Activated naive CD8-positive, alpha-beta T cell (primary cell): Measurements from ENCODE around the gene SMARCD3.

ENCODE experiments used
- H3K27ac Mint-ChIP-seq: one replicate; pipeline ENCODE4 v1.8.0; 2021; ENCODE audit warnings: mixed read lengths
- H3K27me3 Mint-ChIP-seq: one replicate; pipeline ENCODE4 v1.8.0; 2021; ENCODE audit warnings: mixed read lengths
- H3K36me3 Mint-ChIP-seq: one replicate; pipeline ENCODE4 v1.8.0; 2021; ENCODE audit warnings: mixed read lengths
- H3K4me1 Mint-ChIP-seq: one replicate; pipeline ENCODE4 v1.8.0; 2021; ENCODE audit warnings: low read depth, mixed read lengths
- H3K4me3 Mint-ChIP-seq: one replicate; pipeline ENCODE4 v1.8.0; 2021; ENCODE audit warnings: mild to moderate bottlenecking, mixed read lengths
- H3K9me3 Mint-ChIP-seq: one replicate; pipeline ENCODE4 v1.8.0; 2021; ENCODE audit warnings: low read depth, mixed read lengths

SMARCD3 gene

DNA sequence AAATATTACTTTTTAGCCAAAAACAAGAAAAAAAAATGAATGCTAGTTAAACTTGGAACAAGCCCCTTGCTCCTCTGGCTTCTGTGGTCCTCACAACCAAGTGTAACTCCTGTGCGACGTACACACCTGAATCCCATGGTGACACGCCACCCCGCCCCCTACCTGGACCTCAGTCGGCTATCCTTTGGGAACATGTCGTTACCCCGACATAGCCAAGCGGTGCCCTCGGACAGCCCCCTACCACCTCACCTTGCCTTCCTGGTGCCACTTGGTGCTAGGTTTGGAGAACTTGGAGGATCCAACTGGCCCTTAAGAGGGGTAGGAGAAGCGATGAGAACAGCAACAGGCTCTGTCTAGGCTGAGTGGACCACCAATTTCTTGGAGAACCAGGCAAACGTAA, 12.0 kb upstream of the SMARCD3 start:
- Mint-ChIP-seq H3K4me1 (no peaks in the 10 kb centered on the region), H3K9me3 (no peaks in the 10 kb centered on the region), H3K27ac (no peak overlapping the region), H3K36me3 (no peaks in the 10 kb centered on the region), H3K27me3 (no peaks in the 10 kb centered on the region), H3K4me3 (no peak overlapping the region)

DNA sequence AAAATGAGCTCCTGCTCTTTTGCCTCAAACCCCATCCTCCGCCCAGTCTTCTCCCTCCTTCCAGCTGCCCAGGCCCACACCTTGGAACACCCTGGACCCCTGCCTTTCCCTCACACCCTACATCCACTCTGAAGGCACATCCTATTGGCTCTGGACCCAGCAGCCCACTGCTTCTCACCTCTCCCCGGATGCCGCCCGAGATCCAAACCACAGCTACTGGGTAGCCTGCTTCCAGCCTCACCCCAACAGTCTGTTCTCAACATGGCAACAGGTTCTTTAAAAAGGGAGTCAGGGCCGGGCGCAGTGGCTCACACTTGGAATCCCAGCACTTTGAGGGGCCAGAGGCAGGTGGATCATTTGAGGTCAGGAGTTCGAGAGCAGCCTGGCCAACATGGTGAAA, 9.5 kb upstream of the SMARCD3 start:
- H3K27ac Mint-ChIP-seq, result no peak overlapping the region
- no peak overlapping the region for H3K4me3 Mint-ChIP-seq
- no peaks in the 10 kb centered on the region for H3K36me3 Mint-ChIP-seq
- H3K4me1 Mint-ChIP-seq, result no peaks in the 10 kb centered on the region
- no peaks in the 10 kb centered on the region for H3K27me3 Mint-ChIP-seq
- no peaks in the 10 kb centered on the region for H3K9me3 Mint-ChIP-seq

DNA sequence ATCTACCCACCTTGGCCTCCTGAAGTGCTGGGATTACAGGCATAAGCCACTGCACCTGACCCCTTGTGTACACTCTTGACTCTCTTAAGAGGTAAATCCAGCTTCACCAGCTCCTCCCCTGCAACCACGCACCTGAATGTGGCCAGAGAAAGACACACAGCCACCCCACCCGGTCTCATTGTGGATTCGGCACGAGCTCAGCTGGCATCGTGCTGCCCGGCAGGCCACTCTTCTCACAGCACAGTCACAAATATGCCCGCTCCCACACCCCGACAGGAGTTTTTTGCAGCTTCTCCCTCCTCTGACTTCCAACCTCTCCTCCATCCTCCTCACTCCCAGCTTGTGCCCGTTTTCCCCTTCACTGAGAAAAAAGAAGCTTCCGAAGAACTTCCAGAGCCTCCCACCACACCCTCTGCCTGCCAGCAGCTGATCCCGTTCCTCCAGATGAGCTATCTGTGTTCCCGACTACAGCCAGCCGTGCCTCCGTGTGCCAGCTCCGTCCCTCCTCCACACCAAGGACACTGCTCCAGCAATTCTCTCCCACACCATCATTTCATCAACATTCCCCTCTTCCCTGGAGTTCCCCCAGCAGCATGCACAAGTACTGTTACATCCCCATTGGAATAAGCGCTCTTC, 8.0 kb upstream of the SMARCD3 start:
- Mint-ChIP-seq H3K27ac (no peak overlapping the region), H3K36me3 (no peaks in the 10 kb centered on the region), H3K4me3 (no peak overlapping the region), H3K27me3 (no peaks in the 10 kb centered on the region), H3K4me1 (peaks cover 6% of the 10 kb centered on the region), H3K9me3 (no peaks in the 10 kb centered on the region)

DNA sequence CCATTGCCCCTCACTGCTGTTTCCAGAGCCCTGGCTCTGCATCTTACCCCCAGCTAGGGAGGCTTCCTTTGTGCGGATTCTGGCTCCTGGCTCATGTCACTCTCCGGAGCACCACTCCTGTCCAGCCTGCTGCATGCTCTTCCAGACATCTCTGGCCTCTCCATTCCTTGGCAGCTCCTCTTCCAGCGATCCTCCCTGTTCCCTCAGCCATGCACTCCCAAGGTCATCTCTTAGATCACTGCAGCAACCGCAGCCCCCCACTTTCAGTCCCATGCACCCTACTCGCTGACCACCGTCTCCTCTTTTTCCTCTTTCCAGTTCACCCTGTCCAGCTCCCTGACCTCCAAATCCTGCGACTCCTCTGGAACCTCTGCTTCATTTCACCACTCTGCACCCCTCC, 6.9 kb upstream of the SMARCD3 start:
- Mint-ChIP-seq H3K4me3 (no peak overlapping the region), H3K27ac (no peak overlapping the region)

DNA sequence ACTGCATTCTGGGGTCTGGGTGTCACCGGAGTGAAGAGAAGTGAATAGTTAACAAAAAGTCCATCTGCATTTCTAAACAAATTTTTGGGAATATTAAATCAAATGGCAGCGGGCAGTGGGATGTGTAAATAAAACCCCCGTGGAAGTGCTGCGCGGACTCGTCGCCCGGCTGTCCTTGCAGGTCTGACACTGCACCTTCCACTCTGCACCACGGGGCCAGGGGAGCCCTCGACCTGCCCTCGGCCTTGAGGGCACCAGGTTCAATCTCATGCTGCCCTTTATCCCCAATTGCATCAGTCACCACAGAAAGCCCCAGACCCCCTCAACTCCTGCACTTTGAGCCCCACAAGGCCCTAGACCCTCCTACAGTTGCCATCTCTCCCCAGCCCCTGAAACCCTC, 6.4 kb upstream of the SMARCD3 start:
- H3K4me1 Mint-ChIP-seq, result peaks cover 19% of the 10 kb centered on the region
- H3K9me3 Mint-ChIP-seq, result no peaks in the 10 kb centered on the region
- H3K27me3 Mint-ChIP-seq, result no peaks in the 10 kb centered on the region
- H3K36me3 Mint-ChIP-seq, result no peaks in the 10 kb centered on the region
- no peak overlapping the region for H3K4me3 Mint-ChIP-seq
- no peak overlapping the region for H3K27ac Mint-ChIP-seq

More for the DNA sequence above, 6.9 kb upstream of the SMARCD3 start:
- no peaks in the 10 kb centered on the region for H3K9me3 Mint-ChIP-seq
- H3K36me3 Mint-ChIP-seq, result no peaks in the 10 kb centered on the region
- peaks cover 15% of the 10 kb centered on the region for H3K4me1 Mint-ChIP-seq
- no peaks in the 10 kb centered on the region for H3K27me3 Mint-ChIP-seq

DNA sequence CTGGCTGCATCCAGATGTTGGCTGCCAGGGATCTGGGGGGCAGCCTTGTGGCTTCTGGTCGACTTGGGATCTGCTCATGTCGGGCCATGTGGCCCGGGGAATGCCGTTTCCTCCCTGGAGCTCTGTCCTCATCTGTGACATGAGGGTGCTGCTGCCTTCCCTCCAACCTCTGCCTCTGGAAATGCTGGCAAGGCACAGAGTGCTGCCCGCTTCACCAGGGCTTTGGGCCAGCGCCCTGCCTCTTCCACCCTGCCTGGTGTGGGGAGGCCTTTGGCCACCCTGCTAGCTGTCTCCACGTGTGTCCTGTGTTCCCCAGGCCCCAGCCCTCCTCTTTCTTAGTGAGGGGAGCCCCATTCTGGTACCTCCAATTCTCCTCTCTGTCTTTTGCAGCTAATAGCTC, 5.8 kb upstream of the SMARCD3 start:
- H3K4me3 Mint-ChIP-seq, result no peak overlapping the region

DNA sequence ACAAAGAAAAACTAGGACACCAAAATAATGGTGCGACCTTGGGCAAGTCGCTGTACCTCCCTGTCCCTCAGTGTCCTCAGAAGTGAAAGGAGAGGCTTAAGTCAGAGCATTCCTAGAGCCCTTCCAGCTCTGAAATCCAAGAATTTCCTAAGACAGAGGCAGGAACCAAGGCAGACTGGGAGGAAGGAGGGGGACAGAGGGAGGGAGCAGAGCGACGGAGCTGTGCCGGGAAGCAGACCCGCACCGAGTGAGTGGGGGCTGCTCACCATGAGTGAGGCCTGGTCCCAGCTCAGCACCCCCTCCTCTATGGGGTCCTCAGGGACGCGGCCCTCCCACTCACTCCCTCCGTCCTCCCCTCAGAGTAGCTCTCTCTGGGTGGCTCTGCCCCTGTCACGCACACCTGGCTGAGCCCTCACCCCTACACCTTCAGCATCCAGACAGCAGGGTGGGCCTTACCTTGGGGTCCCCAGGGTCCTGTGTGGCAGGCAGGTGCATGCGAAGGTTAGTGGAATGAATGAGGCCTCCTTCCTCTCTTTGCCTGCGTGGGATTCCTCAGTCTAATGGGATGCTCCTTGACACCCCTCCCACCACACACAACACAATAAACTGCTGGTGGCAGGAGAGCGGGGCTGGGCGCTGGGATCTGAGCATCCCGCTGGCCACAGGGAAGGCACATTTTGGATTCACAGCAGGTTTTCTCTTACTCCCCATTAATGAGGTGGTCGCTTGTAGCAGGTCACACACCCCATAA, 4.6 kb upstream of the SMARCD3 start:
- Mint-ChIP-seq H3K27ac (no peak overlapping the region), H3K4me3 (peak overlapping the region; percentile 69), H3K36me3 (no peaks in the 10 kb centered on the region), H3K4me1 (peaks cover 26% of the 10 kb centered on the region), H3K27me3 (no peaks in the 10 kb centered on the region), H3K9me3 (no peaks in the 10 kb centered on the region)

More for the DNA sequence above, 5.8 kb upstream of the SMARCD3 start:
- Mint-ChIP-seq H3K27me3 (no peaks in the 10 kb centered on the region), H3K4me1 (peaks cover 21% of the 10 kb centered on the region), H3K27ac (no peak overlapping the region), H3K36me3 (no peaks in the 10 kb centered on the region), H3K9me3 (no peaks in the 10 kb centered on the region)

DNA sequence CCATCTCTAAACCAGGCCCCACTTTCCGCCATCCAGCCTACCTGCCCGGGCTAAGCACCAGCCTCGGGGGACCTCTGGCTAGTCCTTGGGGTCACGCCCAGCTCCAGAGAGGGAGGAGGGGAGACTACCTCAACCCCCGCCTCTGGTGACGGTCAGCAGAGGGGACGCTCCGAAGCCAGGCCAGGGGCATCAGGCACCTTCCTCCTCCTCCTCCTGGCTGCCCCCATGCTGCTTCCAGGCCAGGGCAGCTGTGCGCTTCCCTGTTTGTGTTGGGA, 4.0 kb upstream of the SMARCD3 start:
- Mint-ChIP-seq H3K4me3 (peak overlapping the region; percentile 69), H3K9me3 (no peaks in the 10 kb centered on the region), H3K27me3 (no peaks in the 10 kb centered on the region), H3K4me1 (peaks cover 30% of the 10 kb centered on the region), H3K27ac (no peak overlapping the region), H3K36me3 (no peaks in the 10 kb centered on the region)

DNA sequence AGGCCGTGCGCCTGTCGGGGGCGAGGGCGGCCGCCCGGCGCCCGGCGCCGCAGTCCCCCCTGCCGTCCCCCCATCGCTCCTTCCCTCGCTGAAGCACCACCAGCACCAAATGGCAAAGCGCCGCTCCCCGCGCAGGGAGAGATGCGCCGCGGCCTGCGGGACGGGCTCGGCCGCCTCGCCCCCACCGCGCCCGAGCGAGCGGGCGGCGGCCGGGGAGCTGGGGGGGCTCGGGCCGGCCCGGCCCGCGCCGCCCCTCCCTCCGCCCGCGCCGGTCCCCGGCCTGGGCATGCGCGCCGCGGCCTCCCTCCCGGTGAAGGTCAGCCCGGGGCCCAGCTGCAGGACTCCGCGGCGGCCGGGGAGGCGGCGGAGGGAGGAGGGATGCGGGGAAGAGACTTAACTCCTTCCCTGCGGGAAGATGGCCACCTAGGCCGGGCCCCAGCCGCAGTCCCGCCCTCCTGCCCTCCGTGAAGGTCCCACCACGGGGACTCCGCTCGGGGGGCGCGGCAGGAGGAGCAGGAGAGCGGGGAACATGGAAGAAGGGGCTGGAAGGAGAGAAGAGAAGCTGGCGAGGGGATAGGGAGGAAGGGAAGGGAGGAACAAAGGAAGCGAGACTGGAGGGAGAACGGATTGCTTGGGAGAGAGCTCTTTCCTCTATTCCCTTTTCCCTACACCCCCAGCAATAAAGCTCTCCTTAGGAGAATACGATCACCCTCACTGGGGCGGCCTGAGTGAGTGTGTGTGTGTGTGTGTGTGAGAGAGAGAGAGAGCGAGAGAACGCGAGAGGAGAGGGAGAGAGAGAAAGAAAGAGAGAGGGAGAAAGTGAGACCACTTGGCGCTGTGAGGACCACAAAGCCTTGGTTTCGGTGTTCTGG, 3.4 kb upstream of the SMARCD3 start:
- no peaks in the 10 kb centered on the region for H3K27me3 Mint-ChIP-seq
- no peaks in the 10 kb centered on the region for H3K36me3 Mint-ChIP-seq
- peak overlapping the region; percentile 65 for H3K4me3 Mint-ChIP-seq
- no peaks in the 10 kb centered on the region for H3K9me3 Mint-ChIP-seq
- H3K4me1 Mint-ChIP-seq, result peaks cover 30% of the 10 kb centered on the region
- no peak overlapping the region for H3K27ac Mint-ChIP-seq

DNA sequence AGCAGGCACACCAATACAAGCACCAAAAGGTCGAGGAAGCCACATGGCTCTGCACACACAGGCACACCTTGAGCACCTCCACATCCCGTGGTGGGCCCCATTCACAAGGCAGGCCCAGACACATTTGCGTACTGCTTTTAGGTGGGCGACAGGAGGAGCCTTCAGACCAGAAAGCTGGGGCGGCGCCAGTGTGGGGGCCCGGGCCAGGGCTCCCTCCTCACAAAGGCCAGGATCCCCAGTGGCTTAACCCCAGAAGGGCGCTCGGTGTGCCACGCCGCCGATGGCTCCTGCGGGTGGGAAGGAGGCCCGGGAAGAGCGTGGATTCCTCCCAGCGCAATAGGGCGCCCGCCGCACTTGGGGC, 2.8 kb upstream of the SMARCD3 start:
- Mint-ChIP-seq H3K4me3 (peak overlapping the region; percentile 73), H3K36me3 (no peaks in the 10 kb centered on the region), H3K27me3 (no peaks in the 10 kb centered on the region), H3K27ac (peak overlapping the region; percentile 35), H3K9me3 (no peaks in the 10 kb centered on the region), H3K4me1 (peaks cover 30% of the 10 kb centered on the region)

DNA sequence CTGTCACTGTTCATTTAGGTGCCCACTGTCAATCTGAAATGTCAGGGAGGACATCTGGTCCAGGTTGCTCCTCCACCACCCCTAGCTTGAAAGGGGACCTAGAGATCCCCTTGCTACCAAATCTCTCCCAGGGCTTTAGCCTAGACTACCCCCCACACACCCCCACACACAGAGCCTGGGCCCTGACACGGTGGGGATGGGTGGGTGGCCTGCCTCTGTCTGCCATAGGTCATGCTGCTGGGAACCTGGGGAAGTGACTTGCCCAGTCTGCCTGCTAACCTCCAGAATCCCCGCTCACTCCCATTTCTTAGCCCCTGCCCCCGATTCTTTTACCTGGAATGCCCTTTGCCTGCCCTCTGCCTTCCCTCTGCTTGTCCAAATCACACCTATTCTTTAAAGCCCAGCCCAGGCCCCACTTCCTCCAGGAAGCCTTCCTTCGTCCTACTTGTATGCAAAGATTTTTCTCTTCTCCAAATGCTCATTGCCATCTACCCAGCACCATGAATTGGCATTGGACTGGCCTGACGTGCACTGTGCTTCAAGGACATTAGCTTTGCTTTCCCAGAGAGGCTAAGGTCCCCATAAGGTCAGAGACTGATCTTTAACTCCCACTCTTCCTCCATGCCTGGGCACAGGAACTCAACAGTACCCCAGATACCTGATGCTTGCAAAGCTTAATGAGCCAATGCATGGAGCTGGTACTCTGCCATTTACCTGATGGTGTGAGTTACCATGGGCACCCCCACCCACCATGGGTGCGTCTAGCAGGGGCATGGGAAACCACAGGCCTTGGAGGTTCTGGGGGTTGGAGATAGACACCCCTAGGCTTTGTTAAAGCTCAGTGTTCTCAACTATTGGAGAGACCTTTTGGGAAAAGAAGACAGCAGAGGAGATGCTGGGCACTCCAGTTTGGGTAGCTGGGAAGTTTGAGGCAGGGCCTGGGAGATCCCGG, 2.0 kb upstream of the SMARCD3 start:
- peaks cover 33% of the 10 kb centered on the region for H3K4me1 Mint-ChIP-seq

DNA sequence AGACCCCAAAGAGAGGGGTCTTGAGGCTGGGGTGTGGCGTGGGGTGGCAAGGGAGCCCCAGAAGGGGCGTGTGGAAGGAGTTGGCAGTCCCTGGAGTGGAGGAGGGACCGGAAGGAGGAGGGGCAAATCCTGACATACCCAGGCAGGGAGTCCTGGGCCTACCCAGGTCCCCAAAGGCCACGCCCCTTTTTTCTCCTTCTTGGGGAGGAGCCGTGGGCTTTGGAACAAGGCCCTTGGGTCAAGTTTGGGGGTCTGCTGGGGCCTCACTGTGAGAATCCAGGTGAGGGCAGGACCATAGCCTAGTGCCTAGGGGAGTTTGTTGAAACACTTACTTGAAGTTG, 1.2 kb upstream of the SMARCD3 start:
- Mint-ChIP-seq H3K9me3 (no peaks in the 10 kb centered on the region), H3K36me3 (no peaks in the 10 kb centered on the region), H3K27me3 (no peaks in the 10 kb centered on the region), H3K4me1 (peaks cover 34% of the 10 kb centered on the region), H3K27ac (no peak overlapping the region), H3K4me3 (peak overlapping the region; percentile 65)

More for the DNA sequence above, 2.0 kb upstream of the SMARCD3 start:
- peak overlapping the region; percentile 4 for H3K27ac Mint-ChIP-seq
- H3K27me3 Mint-ChIP-seq, result no peaks in the 10 kb centered on the region
- no peaks in the 10 kb centered on the region for H3K36me3 Mint-ChIP-seq
- peak overlapping the region; percentile 73 for H3K4me3 Mint-ChIP-seq
- H3K9me3 Mint-ChIP-seq, result no peaks in the 10 kb centered on the region

DNA sequence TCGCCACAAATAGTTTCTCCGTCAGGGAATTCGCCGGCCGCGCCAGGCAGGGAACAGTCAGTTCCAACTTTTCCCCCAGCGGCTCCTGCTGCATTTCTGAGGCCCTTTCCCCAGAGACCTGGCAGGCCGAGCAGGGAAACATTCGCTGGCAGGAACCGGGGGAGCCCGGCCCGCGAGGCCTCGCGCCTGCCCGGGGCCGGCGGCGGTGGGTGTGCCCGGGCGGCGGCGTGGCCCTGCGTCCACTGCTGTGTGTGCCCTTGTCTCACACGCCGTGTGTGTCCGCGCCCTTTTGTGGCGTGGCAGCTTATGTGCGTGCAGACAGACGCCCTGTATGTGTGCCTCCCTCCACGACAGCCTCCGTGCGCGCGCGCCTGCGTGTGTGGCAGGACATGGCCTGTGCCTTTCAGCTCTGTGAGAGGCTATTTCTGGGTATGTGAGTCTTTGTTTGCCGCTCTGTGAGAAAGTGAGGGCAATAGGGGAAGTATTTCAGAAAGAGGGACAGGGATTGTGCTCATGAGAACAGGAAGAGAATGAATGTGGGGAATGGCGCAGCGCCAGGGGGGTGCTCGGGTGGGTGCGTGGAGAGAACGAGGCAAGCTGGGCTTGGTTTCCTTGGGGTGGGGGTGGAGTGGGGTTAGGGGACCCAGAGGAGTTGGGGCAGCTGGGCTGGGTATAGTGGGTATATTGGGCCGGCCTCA, 689 bp upstream of the SMARCD3 start:
- Mint-ChIP-seq H3K27ac (no peak overlapping the region), H3K9me3 (no peaks in the 10 kb centered on the region), H3K36me3 (no peaks in the 10 kb centered on the region), H3K4me1 (peaks cover 39% of the 10 kb centered on the region), H3K27me3 (no peaks in the 10 kb centered on the region), H3K4me3 (peak overlapping the region; percentile 65)
